Stimulated activated CD4-positive, alpha-beta T cell treated with anti-CD3 and anti-CD28 coated beads, Interleukin-1b, Interleukin-23, amount 100 ng/mL, for 48 hours (primary cell): ENCODE data around the gene SOX3.

Experiments used
- DNase-seq: peaks from one replicate; pipeline ENCODE4 v3.0.0-alpha.2; 2020

SOX3 gene

GRCh38 chrX:140492066-140492994, 12.5 kb downstream of the SOX3 start:
- DNase-seq: no peak

GRCh38 chrX:140480765-140481164, 24.1 kb downstream of the SOX3 start:
- DNase-seq: no peak

DNA sequence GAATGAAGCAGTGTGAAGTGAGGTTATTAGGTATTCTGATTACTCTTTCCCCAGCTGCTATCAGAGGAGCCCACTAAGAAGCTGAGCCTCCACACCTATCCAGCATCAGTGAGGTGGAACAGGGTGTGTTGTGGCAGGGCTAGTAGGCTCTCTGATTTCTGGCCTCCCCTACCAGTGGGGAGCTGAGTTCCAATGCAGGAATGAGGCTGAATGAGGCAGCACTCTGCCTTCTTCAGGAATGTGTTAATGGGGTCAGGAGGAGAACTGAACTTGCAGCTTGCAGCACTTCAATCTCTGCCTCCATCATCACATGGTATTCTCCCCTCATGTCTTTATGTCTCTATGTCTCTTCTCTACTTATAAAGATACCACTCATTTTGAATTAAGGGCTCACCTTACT, 26.9 kb downstream of the SOX3 start:
- no peak for DNase-seq

DNA sequence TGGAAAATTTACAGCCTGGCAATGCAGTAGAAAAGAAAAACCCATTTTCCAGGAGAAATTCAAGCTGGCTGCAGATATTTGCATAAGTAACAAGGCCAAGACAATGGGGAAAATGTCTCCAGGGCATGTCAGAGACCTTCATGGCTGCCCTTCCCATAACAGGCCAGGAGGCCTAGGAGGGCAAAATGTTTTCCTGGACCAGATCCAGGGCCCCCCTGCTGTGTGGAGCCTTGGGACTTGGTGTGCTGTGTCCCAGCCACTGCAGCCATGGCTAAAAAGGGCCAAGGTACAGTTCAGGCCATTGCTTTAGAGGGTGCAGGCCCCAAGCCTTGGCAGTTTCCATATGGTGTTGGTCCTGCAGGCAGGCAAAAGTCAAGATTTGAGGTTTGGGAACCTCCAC, 29.8 kb downstream of the SOX3 start:
- DNase-seq: no peak

GRCh38 chrX:140467211-140467610, 37.7 kb downstream of the SOX3 start:
- DNase-seq: no peak
